Breast epithelium (tissue), 4 donors: ENCODE results near the gene UNC13B. TPM values are rescaled to one million over a fixed set of nuclear protein-coding genes. Genes with fewer than 3 reads are reported as not detected.
"Not testable (repeated sequence)": the region's sequence is repeated elsewhere in the genome, so short reads cannot be mapped to it uniquely, and the experiment has no call there.

Source experiments
- DNase-seq, 2 donors: peaks; one replicate each; pipeline ENCODE4 v3.0.0-alpha.2; 2019; ENCODE audit warnings: low spot score in 2 of 2
- H3K27ac ChIP-seq, 2 donors: fragments of 200-600 bp; sonication (generic) in 1 of 2; one replicate each; pipeline ENCODE4 v1.5.1; 2016 to 2019; ENCODE audit warnings: mild to moderate bottlenecking in 1 of 2
- H3K27me3 ChIP-seq, 2 donors: fragments of 200-600 bp; sonication (generic) in 1 of 2; one replicate each; pipeline versions ENCODE4 v1.5.1 to v1.6.0; 2017 to 2019; ENCODE audit warnings: control low read depth in 1 of 2, mild to moderate bottlenecking in 1 of 2
- H3K36me3 ChIP-seq: fragments of 200-600 bp; one replicate; pipeline ENCODE4 v1.5.1; 2019
- H3K4me1 ChIP-seq, 2 donors: fragments of 200-600 bp; sonication (generic); one replicate each; pipeline ENCODE4 v1.5.1; 2016 to 2019; ENCODE audit warnings: control low read depth in 1 of 2
- H3K4me3 ChIP-seq, 3 donors: fragments of 200-600 bp; sonication (generic); 1 replicate in 2 of 3; 2 replicates in 1 of 3; pipeline ENCODE4 v1.5.1; 2016 to 2019; ENCODE audit warnings: mild to moderate bottlenecking in 3 of 3, moderate library complexity in 2 of 3
- H3K9me3 ChIP-seq, 2 donors: fragments of 200-600 bp; sonication (generic) in 1 of 2; one replicate each; pipeline ENCODE4 v1.5.1; 2016 to 2019; ENCODE audit warnings: control low read depth in 1 of 2
- POLR2A ChIP-seq: fragments of 450-650 bp; IDR thresholded peaks from one replicate; pipeline ENCODE4 v1.6.1; 2016; ENCODE audit warnings: antibody characterized with exemption, mild to moderate bottlenecking, moderate library complexity
- POLR2AphosphoS5 ChIP-seq, 3 donors: sonication (generic); formaldehyde crosslinking; IDR thresholded peaks; one replicate each; pipeline ENCODE4 v1.6.1; 2017; ENCODE audit warnings: antibody characterized with exemption in 3 of 3
- intact Hi-C: fragments of 100-400 bp; cut with DNase I; formaldehyde crosslinking; loops from one replicate; pipeline ENCODE4 v1.15.1; 2023; ENCODE audit warnings: low total_unique reads
- total RNA-seq, 3 donors: library from RNA; depleted of rRNA; stranded (reverse); fragments of >200 nt; gene quantifications; one replicate each; pipeline ENCODE4 v1.1.0, GENCODE V29; 2016
- TF ChIP-seq, protein P1 (sequence below), 3 donors: fragments of 450-650 bp; IDR thresholded peaks; one replicate each; pipeline ENCODE4 v1.5.1; 2016 to 2017; ENCODE audit warnings: antibody characterized with exemption in 3 of 3, mild to moderate bottlenecking in 3 of 3, moderate library complexity in 3 of 3

UNC13B gene
- total RNA-seq, 3 donors from 2014 or later: 19.3 to 36.6 (median 27.2) TPM

- no peak overlapping the region for H3K27ac ChIP-seq
- H3K27me3 ChIP-seq: no peaks in the 10 kb centered on the region
- intact Hi-C loops: no loop called here
- no peak for DNase-seq
- no peaks in the 10 kb centered on the region for H3K9me3 ChIP-seq
- TF ChIP-seq, protein P1, sequence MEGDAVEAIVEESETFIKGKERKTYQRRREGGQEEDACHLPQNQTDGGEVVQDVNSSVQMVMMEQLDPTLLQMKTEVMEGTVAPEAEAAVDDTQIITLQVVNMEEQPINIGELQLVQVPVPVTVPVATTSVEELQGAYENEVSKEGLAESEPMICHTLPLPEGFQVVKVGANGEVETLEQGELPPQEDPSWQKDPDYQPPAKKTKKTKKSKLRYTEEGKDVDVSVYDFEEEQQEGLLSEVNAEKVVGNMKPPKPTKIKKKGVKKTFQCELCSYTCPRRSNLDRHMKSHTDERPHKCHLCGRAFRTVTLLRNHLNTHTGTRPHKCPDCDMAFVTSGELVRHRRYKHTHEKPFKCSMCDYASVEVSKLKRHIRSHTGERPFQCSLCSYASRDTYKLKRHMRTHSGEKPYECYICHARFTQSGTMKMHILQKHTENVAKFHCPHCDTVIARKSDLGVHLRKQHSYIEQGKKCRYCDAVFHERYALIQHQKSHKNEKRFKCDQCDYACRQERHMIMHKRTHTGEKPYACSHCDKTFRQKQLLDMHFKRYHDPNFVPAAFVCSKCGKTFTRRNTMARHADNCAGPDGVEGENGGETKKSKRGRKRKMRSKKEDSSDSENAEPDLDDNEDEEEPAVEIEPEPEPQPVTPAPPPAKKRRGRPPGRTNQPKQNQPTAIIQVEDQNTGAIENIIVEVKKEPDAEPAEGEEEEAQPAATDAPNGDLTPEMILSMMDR (IDR thresholded peaks at IDR 0.05): no peak
- TF ChIP-seq POLR2AphosphoS5 (IDR thresholded peaks at IDR 0.05) (no peak), POLR2A (no peak)
- no peaks in the 10 kb centered on the region for H3K4me1 ChIP-seq
- peaks cover 10% of the 10 kb centered on the region for H3K36me3 ChIP-seq
- no peak overlapping the region for H3K4me3 ChIP-seq
Measured at GRCh38 chr9:35397923-35398322, 236.1 kb downstream of the UNC13B start.

DNA sequence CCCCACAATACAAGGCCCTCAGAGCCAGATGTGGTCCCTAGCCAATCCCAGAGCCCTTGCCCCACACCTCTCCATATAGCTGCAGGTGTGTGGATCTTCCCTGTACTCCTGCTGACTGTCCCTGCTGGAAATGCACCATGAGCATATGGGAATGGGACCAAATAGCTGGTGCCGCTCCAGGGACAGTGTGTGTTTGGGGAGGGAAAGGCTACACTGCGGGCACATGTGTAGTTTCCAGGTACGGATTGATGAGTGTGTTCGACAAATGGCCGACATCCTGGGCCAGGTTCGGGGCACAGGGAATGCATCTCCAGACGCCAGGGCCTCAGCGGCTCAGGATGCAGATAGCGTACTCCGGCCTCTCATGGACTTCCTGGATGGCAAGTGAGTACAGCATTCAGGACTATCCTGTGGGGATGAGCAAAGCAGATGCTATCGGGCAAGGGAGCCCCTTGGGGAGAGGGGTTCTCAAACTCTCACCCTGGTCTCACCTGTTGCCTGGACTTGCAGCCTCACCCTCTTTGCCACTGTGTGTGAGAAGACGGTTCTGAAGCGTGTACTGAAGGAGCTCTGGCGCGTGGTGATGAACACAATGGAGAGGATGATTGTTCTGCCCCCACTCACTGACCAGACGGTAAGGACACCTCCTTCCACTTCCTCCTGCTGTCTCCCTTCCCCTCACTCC lies 237.0 kb downstream of the UNC13B start:
- Histone ChIP-seq H3K4me1 (no peaks in the 10 kb centered on the region), H3K27me3 (no peaks in the 10 kb centered on the region), H3K9me3 (no peaks in the 10 kb centered on the region), H3K36me3 (peaks cover 10% of the 10 kb centered on the region), H3K27ac (no peak overlapping the region), H3K4me3 (no peak overlapping the region)
- DNase-seq: no peak
- intact Hi-C loops: no loop called here
- TF ChIP-seq POLR2AphosphoS5 (IDR thresholded peaks at IDR 0.05): no peak
- TF ChIP-seq POLR2A: no peak

DNA sequence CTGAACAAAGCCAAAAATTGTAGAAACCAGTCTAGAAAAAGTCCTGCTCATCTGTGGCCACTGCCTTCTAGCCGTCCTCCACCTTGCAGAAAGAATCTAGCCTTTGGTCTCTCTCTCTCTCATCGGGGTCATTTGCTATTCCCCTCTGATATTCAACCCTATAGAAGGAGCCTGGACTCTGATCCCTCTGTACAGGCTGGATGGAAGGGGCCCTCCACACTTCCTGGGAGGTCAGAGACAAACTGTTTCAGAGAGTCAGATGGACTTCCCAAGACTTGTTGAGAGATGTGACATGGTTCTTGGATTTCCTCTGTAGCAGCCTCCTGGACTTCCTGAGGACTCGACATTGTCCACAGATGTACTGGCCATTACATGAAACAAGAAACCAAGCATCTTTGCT lies 243.1 kb downstream of the UNC13B start:
- H3K4me3 ChIP-seq: no peak overlapping the region
- no peak for DNase-seq
- no peaks in the 10 kb centered on the region for H3K4me1 ChIP-seq
- intact Hi-C loops: no loop called here
- no peaks in the 10 kb centered on the region for H3K9me3 ChIP-seq
- no peak overlapping the region for H3K27ac ChIP-seq
- no peak for TF ChIP-seq POLR2A
- TF ChIP-seq, protein P1 (IDR thresholded peaks at IDR 0.05): no peak
- no peak for TF ChIP-seq POLR2AphosphoS5 (IDR thresholded peaks at IDR 0.05)
- H3K27me3 ChIP-seq: no peaks in the 10 kb centered on the region
- no peaks in the 10 kb centered on the region for H3K36me3 ChIP-seq

DNA sequence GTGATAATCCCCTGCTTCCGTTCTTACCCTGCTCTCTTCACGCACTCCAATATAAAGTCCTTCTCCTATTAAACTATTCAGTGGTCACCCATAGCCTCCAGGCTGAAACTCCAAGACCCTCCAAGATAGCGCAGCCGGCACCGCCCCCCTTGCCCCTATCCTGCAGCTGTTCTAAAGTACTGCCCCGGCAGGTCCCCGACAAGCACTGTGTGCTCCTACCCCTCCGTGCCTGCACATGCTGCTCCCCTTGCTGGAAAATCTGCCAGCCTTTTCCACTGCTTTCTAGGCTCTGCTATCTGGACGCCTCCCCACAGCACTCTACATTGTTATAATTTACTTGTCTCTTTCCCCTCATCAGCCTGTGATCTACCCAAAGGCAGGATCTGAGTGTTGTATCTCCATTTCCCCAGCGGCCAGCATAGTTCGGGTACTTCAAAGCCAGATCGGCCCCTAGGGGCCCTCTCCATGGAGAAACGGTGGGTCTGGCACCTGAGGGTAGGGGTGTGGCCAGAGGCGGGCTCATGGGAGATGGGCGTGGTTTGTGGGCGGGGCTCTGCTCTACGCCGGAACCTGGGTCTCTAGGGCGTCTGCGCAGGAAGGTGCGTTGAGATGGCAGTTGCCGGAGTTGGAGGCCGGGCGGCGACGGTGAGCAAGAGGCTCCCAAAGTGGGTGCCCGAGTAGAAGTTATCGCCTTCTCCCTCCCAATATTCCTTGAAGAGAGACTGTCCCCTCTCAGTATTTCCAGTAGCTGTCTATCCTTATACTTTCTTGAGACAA lies 244.6 kb downstream of the UNC13B start:
- Histone ChIP-seq H3K4me1 (no peaks in the 10 kb centered on the region), H3K9me3 (no peaks in the 10 kb centered on the region), H3K36me3 (no peaks in the 10 kb centered on the region), H3K27me3 (no peaks in the 10 kb centered on the region), H3K4me3 (no peak overlapping the region), H3K27ac (no peak overlapping the region)
- intact Hi-C loops: no loop called here
- no peak for TF ChIP-seq POLR2AphosphoS5 (IDR thresholded peaks at IDR 0.05)
- TF ChIP-seq POLR2A: no peak
- TF ChIP-seq, protein P1 (IDR thresholded peaks at IDR 0.05): no peak
- no peak for DNase-seq

DNA sequence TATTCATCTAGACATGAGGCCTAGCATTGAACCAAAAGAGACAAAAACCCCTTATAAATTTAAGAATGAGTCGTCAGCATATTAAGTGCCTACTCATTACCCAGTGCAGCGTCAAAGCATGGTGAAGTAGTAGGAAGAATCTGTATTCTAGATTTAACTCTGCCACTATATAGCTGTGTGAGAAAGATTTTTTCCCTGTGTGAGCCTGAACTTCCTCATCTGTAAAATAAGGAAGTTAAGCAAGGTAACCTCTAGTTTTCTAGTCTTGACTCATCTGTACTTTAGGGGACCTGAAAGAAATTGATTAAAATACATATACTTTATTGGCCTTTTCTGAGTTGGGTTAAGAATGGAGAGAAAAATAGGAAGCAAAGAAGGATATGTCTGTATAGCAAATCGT lies 246.0 kb downstream of the UNC13B start:
- H3K27ac ChIP-seq: no peak overlapping the region
- no peak overlapping the region for H3K4me3 ChIP-seq
- no peak for DNase-seq
- no peaks in the 10 kb centered on the region for H3K27me3 ChIP-seq
- intact Hi-C loops: no loop called here
- H3K9me3 ChIP-seq: no peaks in the 10 kb centered on the region
- no peak for TF ChIP-seq POLR2AphosphoS5 (IDR thresholded peaks at IDR 0.05)
- no peaks in the 10 kb centered on the region for H3K4me1 ChIP-seq
- no peaks in the 10 kb centered on the region for H3K36me3 ChIP-seq

GRCh38 chr9:35409434-35409833 lies 247.6 kb downstream of the UNC13B start:
- H3K9me3 ChIP-seq, DNase-seq, intact Hi-C loops, H3K27ac ChIP-seq, H3K4me1 ChIP-seq, H3K27me3 ChIP-seq, H3K36me3 ChIP-seq, H3K4me3 ChIP-seq: not testable (repeated sequence)
